Measurements from ENCODE around the gene FOXS1.

FOXS1 gene

GRCh38 chr20:31858760-31859083 lies 13.3 kb upstream of the FOXS1 start:
- TF ChIP-seq USF1 (IDR thresholded peaks at IDR 0.05) (no peak), RAD21 (IDR thresholded peaks at IDR 0.05; ENCODE audit: low read depth) (no peak), YY1 (IDR thresholded peaks at IDR 0.05; ENCODE audit: low read depth) (no peak), TCF12 (IDR thresholded peaks at IDR 0.05; ENCODE audit: low read depth) (no peak), TAF1 (IDR thresholded peaks at IDR 0.05; ENCODE audit: low read depth) (no peak), MAX (IDR thresholded peaks at IDR 0.05) (no peak), CEBPB (IDR thresholded peaks at IDR 0.05) (no peak), TEAD4 (IDR thresholded peaks at IDR 0.05) (no peak), CREB1 (IDR thresholded peaks at IDR 0.05; ENCODE audit: low read depth) (no peak), FOXM1 (IDR thresholded peaks at IDR 0.05; ENCODE audit: borderline replicate concordance, low read depth) (no peak), EGR1 (IDR thresholded peaks at IDR 0.05) (no peak), REST (IDR thresholded peaks at IDR 0.05; ENCODE audit: low read depth) (no peak), NFIC (IDR thresholded peaks at IDR 0.05) (no peak), EP300 (IDR thresholded peaks at IDR 0.05; ENCODE audit: borderline replicate concordance) (no peak)

GRCh38 chr20:31857861-31858759 lies 12.7 kb upstream of the FOXS1 start:
- TF ChIP-seq TEAD4 (IDR thresholded peaks at IDR 0.05) (no peak), TCF12 (IDR thresholded peaks at IDR 0.05; ENCODE audit: low read depth) (no peak), EGR1 (IDR thresholded peaks at IDR 0.05) (no peak), EP300 (IDR thresholded peaks at IDR 0.05; ENCODE audit: borderline replicate concordance) (no peak), CREB1 (IDR thresholded peaks at IDR 0.05; ENCODE audit: low read depth) (no peak), RAD21 (IDR thresholded peaks at IDR 0.05; ENCODE audit: low read depth) (no peak), NFIC (IDR thresholded peaks at IDR 0.05) (no peak), ZBTB7A (IDR thresholded peaks at IDR 0.05; ENCODE audit: low read depth) (no peak)

- TF ChIP-seq MAX (IDR thresholded peaks at IDR 0.05) (no peak), ZBTB7A (IDR thresholded peaks at IDR 0.05; ENCODE audit: low read depth) (no peak), EGR1 (IDR thresholded peaks at IDR 0.05) (no peak), RAD21 (IDR thresholded peaks at IDR 0.05; ENCODE audit: low read depth) (no peak), REST (IDR thresholded peaks at IDR 0.05; ENCODE audit: low read depth) (no peak), CEBPB (IDR thresholded peaks at IDR 0.05) (no peak), NFIC (IDR thresholded peaks at IDR 0.05) (no peak), YY1 (IDR thresholded peaks at IDR 0.05; ENCODE audit: low read depth) (no peak), USF1 (IDR thresholded peaks at IDR 0.05) (no peak), CREB1 (IDR thresholded peaks at IDR 0.05; ENCODE audit: low read depth) (no peak), EP300 (IDR thresholded peaks at IDR 0.05; ENCODE audit: borderline replicate concordance) (no peak), TCF12 (IDR thresholded peaks at IDR 0.05; ENCODE audit: low read depth) (no peak), TAF1 (IDR thresholded peaks at IDR 0.05; ENCODE audit: low read depth) (no peak)
These were observed 11.1 kb upstream of the FOXS1 start for GRCh38 chr20:31856516-31856915.

- no peak for TF ChIP-seq TCF12 (IDR thresholded peaks at IDR 0.05; ENCODE audit: low read depth)
- TF ChIP-seq RAD21 (IDR thresholded peaks at IDR 0.05; ENCODE audit: low read depth) = no peak
- no peak for TF ChIP-seq CREB1 (IDR thresholded peaks at IDR 0.05; ENCODE audit: low read depth)
- TF ChIP-seq MAX (IDR thresholded peaks at IDR 0.05) = no peak
- no peak for TF ChIP-seq USF1 (IDR thresholded peaks at IDR 0.05)
- TF ChIP-seq EP300 (IDR thresholded peaks at IDR 0.05; ENCODE audit: borderline replicate concordance) = no peak
These were observed 8.1 kb upstream of the FOXS1 start for GRCh38 chr20:31853481-31853880.

GRCh38 chr20:31851240-31851955 lies 6.0 kb upstream of the FOXS1 start:
- TF ChIP-seq USF1 (IDR thresholded peaks at IDR 0.05) (no peak), NFIC (IDR thresholded peaks at IDR 0.05) (no peak), YY1 (IDR thresholded peaks at IDR 0.05; ENCODE audit: low read depth) (no peak), TEAD4 (IDR thresholded peaks at IDR 0.05) (no peak)
